ENCODE measurements around the gene MKRN1.

- no peak for TF ChIP-seq EZH2 (IDR thresholded peaks at IDR 0.05; ENCODE audit: insufficient read depth, poor library complexity, severe bottlenecking)
- TF ChIP-seq EZH2phosphoT487 (IDR thresholded peaks at IDR 0.05; ENCODE audit: insufficient read depth, low read depth) = no peak
These were observed 33.2 kb upstream of the MKRN1 start for GRCh38 chr7:140512317-140513000.

All from GM23248 (cell line).